Fibroblast of the aortic adventitia (primary cell): ENCODE measurements around the gene IQSEC1. TPM values are rescaled to one million over a fixed set of nuclear protein-coding genes. Genes with fewer than 3 reads are reported as not detected.

ENCODE experiments used
- DNase-seq: peaks from one replicate; pipeline ENCODE4 v3.0.0-alpha.2; 2010; ENCODE audit warnings: low read depth
- H3K4me3 ChIP-seq: 2 replicates; pipeline ENCODE4 v1.5.1; 2011; ENCODE audit warnings: low read depth, mild to moderate bottlenecking, control low read depth, low read length, moderate library complexity
- CTCF ChIP-seq: IDR thresholded peaks from 2 replicates; pipeline ENCODE4 v1.5.1; 2011; ENCODE audit warnings: mild to moderate bottlenecking, low read length, control low read depth, inconsistent platforms; ENCODE audit not compliant: insufficient read depth
- total RNA-seq: library from RNA; depleted of rRNA; stranded (reverse); fragments of >200 nt; gene quantifications from 2 replicates; pipeline ENCODE4 v1.2.3, GENCODE V29; 2012; ENCODE audit warnings: low replicate concordance

IQSEC1 gene
- total RNA-seq, 1 donor, result 15.9 TPM

- no peak for TF ChIP-seq CTCF
- no peak for DNase-seq
- H3K4me3 ChIP-seq, result no peak overlapping the region
Observed at GRCh38 chr3:12964711-12965612, 108.3 kb downstream of the IQSEC1 start.

GRCh38 chr3:12963922-12964701, 109.1 kb downstream of the IQSEC1 start:
- no peak overlapping the region for H3K4me3 ChIP-seq
- DNase-seq, result no peak
- TF ChIP-seq CTCF, result no peak

GRCh38 chr3:12963231-12963896, 109.9 kb downstream of the IQSEC1 start:
- DNase-seq, result no peak
- TF ChIP-seq CTCF, result no peak
- H3K4me3 ChIP-seq, result no peak overlapping the region

GRCh38 chr3:12962292-12962691, 110.9 kb downstream of the IQSEC1 start:
- TF ChIP-seq CTCF, result no peak
- peak; percentile 34 for DNase-seq

GRCh38 chr3:12961697-12962036, 111.6 kb downstream of the IQSEC1 start:
- no peak for DNase-seq
- TF ChIP-seq CTCF, result no peak
- no peak overlapping the region for H3K4me3 ChIP-seq

More at GRCh38 chr3:12962292-12962691, 110.9 kb downstream of the IQSEC1 start:
- H3K4me3 ChIP-seq, result no peak overlapping the region

GRCh38 chr3:12961007-12961696, 112.1 kb downstream of the IQSEC1 start:
- TF ChIP-seq CTCF, result no peak
- no peak overlapping the region for H3K4me3 ChIP-seq
- no peak for DNase-seq
